SJSA1 (cell line): Measurements from ENCODE around the gene PLD5. TPM values are rescaled to one million over a fixed set of nuclear protein-coding genes. Genes with fewer than 3 reads are reported as not detected.
"Not testable (repeated sequence)": the region's sequence is repeated elsewhere in the genome, so short reads cannot be mapped to it uniquely, and the experiment has no call there.

Experiments
- DNase-seq, 2 experiments: peaks; one replicate each; pipeline ENCODE4 v3.0.0-alpha.2; 2015 to 2020; ENCODE audit warnings: low spot score in 2 of 2, low read depth in 1 of 2
- H3K27ac ChIP-seq: fragments of 250-450 bp; sonication (Bioruptor Pico); 2 replicates; pipeline ENCODE4 v1.5.1; 2020; ENCODE audit warnings: mild to moderate bottlenecking, moderate library complexity
- H3K27me3 ChIP-seq: fragments of 250-450 bp; sonication (Bioruptor Pico); replicated peaks from 2 replicates; pipeline ENCODE4 v1.5.1; 2020; ENCODE audit warnings: mild to moderate bottlenecking, moderate library complexity
- H3K36me3 ChIP-seq: fragments of 250-450 bp; sonication (Bioruptor Pico); 2 replicates; pipeline ENCODE4 v1.5.1; 2020; ENCODE audit warnings: mild to moderate bottlenecking
- H3K4me1 ChIP-seq: fragments of 250-450 bp; sonication (Bioruptor Pico); replicated peaks from 2 replicates; pipeline ENCODE4 v1.6.1; 2021; ENCODE audit warnings: mild to moderate bottlenecking
- H3K4me3 ChIP-seq: fragments of 250-450 bp; sonication (Bioruptor Pico); 2 replicates; pipeline ENCODE4 v1.5.1; 2020; ENCODE audit warnings: mild to moderate bottlenecking
- H3K9me3 ChIP-seq: fragments of 250-450 bp; sonication (Bioruptor Pico); replicated peaks from 2 replicates; pipeline ENCODE4 v1.5.1; 2020; ENCODE audit warnings: mild to moderate bottlenecking
- total RNA-seq: library from RNA; depleted of rRNA; stranded (reverse); fragments of >200 nt; shearing (Covaris generic); gene quantifications from 2 replicates; pipeline ENCODE4 v1.2.3, GENCODE V29; 2014

Gene PLD5
- total RNA-seq, 1 experiment from 2014 or later: not detected

GRCh38 chr1:242146652-242147051 lies 377.8 kb downstream of the PLD5 start:
- Histone ChIP-seq H3K36me3 (no peaks in the 10 kb centered on the region), H3K27me3 (no peaks in the 10 kb centered on the region), H3K9me3 (no peaks in the 10 kb centered on the region), H3K4me3 (no peak overlapping the region), H3K4me1 (no peaks in the 10 kb centered on the region), H3K27ac (no peak overlapping the region)
- DNase-seq: no peak

GRCh38 chr1:242140836-242141235 lies 383.7 kb downstream of the PLD5 start:
- Histone ChIP-seq H3K9me3 (no peaks in the 10 kb centered on the region), H3K27me3 (no peaks in the 10 kb centered on the region), H3K27ac (no peak overlapping the region), H3K36me3 (no peaks in the 10 kb centered on the region), H3K4me3 (no peak overlapping the region), H3K4me1 (no peaks in the 10 kb centered on the region)
- no peak for DNase-seq

- no peaks in the 10 kb centered on the region for H3K27me3 ChIP-seq
- no peak for DNase-seq
- no peak overlapping the region for H3K4me3 ChIP-seq
- H3K4me1 ChIP-seq: no peaks in the 10 kb centered on the region
- no peak overlapping the region for H3K27ac ChIP-seq
- no peaks in the 10 kb centered on the region for H3K36me3 ChIP-seq
- H3K9me3 ChIP-seq: no peaks in the 10 kb centered on the region
Measured at GRCh38 chr1:242139986-242140385, 384.5 kb downstream of the PLD5 start.

GRCh38 chr1:242139442-242139841 lies 385.1 kb downstream of the PLD5 start:
- H3K27me3 ChIP-seq: no peaks in the 10 kb centered on the region
- no peak overlapping the region for H3K27ac ChIP-seq
- no peaks in the 10 kb centered on the region for H3K9me3 ChIP-seq
- no peaks in the 10 kb centered on the region for H3K4me1 ChIP-seq
- no peak overlapping the region for H3K4me3 ChIP-seq
- no peaks in the 10 kb centered on the region for H3K36me3 ChIP-seq
- no peak for DNase-seq

GRCh38 chr1:242133796-242134195 lies 390.7 kb downstream of the PLD5 start:
- H3K9me3 ChIP-seq: no peaks in the 10 kb centered on the region
- no peak overlapping the region for H3K4me3 ChIP-seq
- H3K4me1 ChIP-seq: no peaks in the 10 kb centered on the region
- H3K27me3 ChIP-seq: no peaks in the 10 kb centered on the region
- no peaks in the 10 kb centered on the region for H3K36me3 ChIP-seq
- H3K27ac ChIP-seq: no peak overlapping the region
- no peak for DNase-seq

- H3K36me3 ChIP-seq: no peaks in the 10 kb centered on the region
- H3K27me3 ChIP-seq: no peaks in the 10 kb centered on the region
- H3K4me1 ChIP-seq: no peaks in the 10 kb centered on the region
- H3K27ac ChIP-seq: no peak overlapping the region
- H3K4me3 ChIP-seq: no peak overlapping the region
- no peak for DNase-seq
- H3K9me3 ChIP-seq: no peaks in the 10 kb centered on the region
Measured at GRCh38 chr1:242133351-242133750, 391.1 kb downstream of the PLD5 start.

- Histone ChIP-seq H3K27me3 (no peaks in the 10 kb centered on the region), H3K4me1 (no peaks in the 10 kb centered on the region), H3K4me3 (no peak overlapping the region), H3K9me3 (no peaks in the 10 kb centered on the region), H3K27ac (no peak overlapping the region), H3K36me3 (no peaks in the 10 kb centered on the region)
- DNase-seq: no peak
Measured at GRCh38 chr1:242132121-242132817, 392.2 kb downstream of the PLD5 start.

GRCh38 chr1:242128951-242129502 lies 395.5 kb downstream of the PLD5 start:
- Histone ChIP-seq H3K36me3 (no peaks in the 10 kb centered on the region), H3K9me3 (no peaks in the 10 kb centered on the region), H3K27me3 (no peaks in the 10 kb centered on the region), H3K4me1 (no peaks in the 10 kb centered on the region), H3K4me3 (no peak overlapping the region), H3K27ac (no peak overlapping the region)
- no peak for DNase-seq

- no peaks in the 10 kb centered on the region for H3K9me3 ChIP-seq
- H3K27ac ChIP-seq: no peak overlapping the region
- no peak overlapping the region for H3K4me3 ChIP-seq
- no peaks in the 10 kb centered on the region for H3K36me3 ChIP-seq
- no peak for DNase-seq
- H3K4me1 ChIP-seq: no peaks in the 10 kb centered on the region
- no peaks in the 10 kb centered on the region for H3K27me3 ChIP-seq
Measured at GRCh38 chr1:242120432-242120831, 404.1 kb downstream of the PLD5 start.

- DNase-seq: no peak
- H3K4me3 ChIP-seq: no peak overlapping the region
- H3K36me3 ChIP-seq: no peaks in the 10 kb centered on the region
Measured at GRCh38 chr1:242100921-242101320, 423.6 kb downstream of the PLD5 start.

GRCh38 chr1:242097283-242097682 lies 427.2 kb downstream of the PLD5 start:
- not testable (repeated sequence) for H3K27ac ChIP-seq, H3K4me1 ChIP-seq, DNase-seq, H3K4me3 ChIP-seq, H3K27me3 ChIP-seq, H3K36me3 ChIP-seq, H3K9me3 ChIP-seq

More at GRCh38 chr1:242100921-242101320, 423.6 kb downstream of the PLD5 start:
- Histone ChIP-seq H3K27me3 (no peaks in the 10 kb centered on the region), H3K27ac (no peak overlapping the region), H3K4me1 (no peaks in the 10 kb centered on the region), H3K9me3 (no peaks in the 10 kb centered on the region)

- Histone ChIP-seq H3K27ac (no peak overlapping the region), H3K9me3 (no peaks in the 10 kb centered on the region), H3K4me3 (no peak overlapping the region), H3K36me3 (no peaks in the 10 kb centered on the region), H3K4me1 (no peaks in the 10 kb centered on the region), H3K27me3 (peaks cover 3% of the 10 kb centered on the region; the same call in 1 of the 2 replicates)
- DNase-seq: no peak
Measured at GRCh38 chr1:242093116-242093515, 431.4 kb downstream of the PLD5 start.

GRCh38 chr1:242089911-242090310 lies 434.6 kb downstream of the PLD5 start:
- Histone ChIP-seq H3K27ac (no peak overlapping the region), H3K27me3 (peaks cover 9% of the 10 kb centered on the region; the same call in 1 of the 2 replicates), H3K36me3 (no peaks in the 10 kb centered on the region), H3K4me3 (no peak overlapping the region), H3K9me3 (no peaks in the 10 kb centered on the region), H3K4me1 (no peaks in the 10 kb centered on the region)
- no peak for DNase-seq

GRCh38 chr1:242088875-242089274 lies 435.6 kb downstream of the PLD5 start:
- H3K4me1 ChIP-seq: no peaks in the 10 kb centered on the region
- H3K9me3 ChIP-seq: no peaks in the 10 kb centered on the region
- peaks cover 9% of the 10 kb centered on the region; the same call in 1 of the 2 replicates for H3K27me3 ChIP-seq
- DNase-seq: no peak
- H3K4me3 ChIP-seq: no peak overlapping the region
- no peaks in the 10 kb centered on the region for H3K36me3 ChIP-seq
- H3K27ac ChIP-seq: no peak overlapping the region
